ENCODE results near the gene CBX6. TPM values are rescaled to one million over a fixed set of nuclear protein-coding genes. Genes with fewer than 3 reads are reported as not detected.

The CBX6 gene
- total RNA-seq, 1 experiment from 2014 or later: 31.4 TPM

DNA sequence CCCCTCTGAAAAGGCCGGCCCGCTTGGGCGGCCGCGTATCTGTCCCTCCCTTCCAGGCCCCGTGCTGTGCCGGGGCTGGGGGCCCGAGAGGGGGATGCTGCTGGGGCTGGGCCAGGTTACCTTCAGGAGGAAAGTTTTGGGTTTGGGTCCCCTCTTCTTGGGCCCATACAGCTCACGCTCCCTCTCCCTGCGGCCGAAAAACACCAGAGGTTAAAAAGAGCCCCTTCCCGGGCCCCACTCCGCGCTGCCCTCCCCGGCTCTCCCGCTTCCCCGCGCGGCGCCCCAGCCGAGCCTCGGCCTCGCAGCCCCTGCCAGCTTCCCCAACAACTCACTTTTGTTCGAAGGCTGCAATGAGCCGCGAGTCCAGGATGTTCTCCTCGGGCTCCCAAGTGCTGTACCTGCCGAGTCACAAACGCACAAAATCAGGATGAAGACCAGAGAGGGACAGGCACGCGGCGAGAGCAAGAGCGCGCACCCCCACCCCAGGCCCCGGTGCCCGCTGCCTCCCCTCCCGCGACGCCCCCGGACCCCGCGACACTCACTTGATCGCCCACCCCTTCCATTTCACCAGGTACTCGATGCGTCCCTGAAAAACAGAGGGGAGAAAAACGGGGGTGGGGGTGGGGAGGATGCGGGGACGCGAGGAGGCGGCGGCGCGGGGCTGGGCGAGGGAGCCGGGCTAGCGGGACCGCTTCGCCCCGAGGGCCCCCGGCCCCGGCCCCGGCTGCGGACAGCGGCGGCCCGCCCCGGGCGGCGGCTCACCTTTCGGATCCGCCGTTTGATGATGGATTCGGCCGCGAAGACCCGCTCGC is 450 bp downstream of the CBX6 start:
- no peak overlapping the region for H2BK5ac ChIP-seq (ENCODE audit: insufficient read length, low read length)
- H3K79me2 ChIP-seq (ENCODE audit: insufficient read depth, low read length): no peaks in the 10 kb centered on the region; the same call in 1 of the 2 replicates
- peaks cover 7% of the 10 kb centered on the region; the same call in 1 of the 2 replicates for H3K4me1 ChIP-seq (ENCODE audit: insufficient read depth, low read length)
- H3K4me2 ChIP-seq (ENCODE audit: insufficient read depth, insufficient read length, low read length): peak overlapping the region; percentile 51
- H3K27me3 ChIP-seq (ENCODE audit: insufficient read depth, low read length): no peaks in the 10 kb centered on the region
- H3T11ph ChIP-seq (ENCODE audit: low read length): no peak overlapping the region
- no peak for DNase-seq
- no peaks in the 10 kb centered on the region for H3K9me3 ChIP-seq (ENCODE audit: control insufficient read depth, low read depth, low read length)
- WGBS (ENCODE audit: extremely low coverage, insufficient read length, low lambda C conversion rate): no CpG with 5 or more reads among the region's 77 CpGs
- H3K23me2 ChIP-seq (ENCODE audit: insufficient read length, low read depth, low read length, poor library complexity, severe bottlenecking): peaks cover 15% of the 10 kb centered on the region
- no peak overlapping the region for H4K8ac ChIP-seq (replicated peaks; ENCODE audit: insufficient read length, low read depth, low read length)
- no peak overlapping the region for H4K5ac ChIP-seq (ENCODE audit: insufficient read length, low read depth, low read length)
- H3K4ac ChIP-seq (ENCODE audit: low read depth, low read length): no peak overlapping the region
- no peak overlapping the region for H2BK20ac ChIP-seq (ENCODE audit: low read depth, low read length, poor library complexity, severe bottlenecking)
- H3K27ac ChIP-seq (ENCODE audit: insufficient read length, low read depth, low read length): no peak overlapping the region
- no peak overlapping the region for H3K14ac ChIP-seq (ENCODE audit: insufficient read depth, low read length)
- no peaks in the 10 kb centered on the region; a peak in 1 of 5 replicates for H3K9me3 Mint-ChIP-seq
- TF ChIP-seq, protein P1, sequence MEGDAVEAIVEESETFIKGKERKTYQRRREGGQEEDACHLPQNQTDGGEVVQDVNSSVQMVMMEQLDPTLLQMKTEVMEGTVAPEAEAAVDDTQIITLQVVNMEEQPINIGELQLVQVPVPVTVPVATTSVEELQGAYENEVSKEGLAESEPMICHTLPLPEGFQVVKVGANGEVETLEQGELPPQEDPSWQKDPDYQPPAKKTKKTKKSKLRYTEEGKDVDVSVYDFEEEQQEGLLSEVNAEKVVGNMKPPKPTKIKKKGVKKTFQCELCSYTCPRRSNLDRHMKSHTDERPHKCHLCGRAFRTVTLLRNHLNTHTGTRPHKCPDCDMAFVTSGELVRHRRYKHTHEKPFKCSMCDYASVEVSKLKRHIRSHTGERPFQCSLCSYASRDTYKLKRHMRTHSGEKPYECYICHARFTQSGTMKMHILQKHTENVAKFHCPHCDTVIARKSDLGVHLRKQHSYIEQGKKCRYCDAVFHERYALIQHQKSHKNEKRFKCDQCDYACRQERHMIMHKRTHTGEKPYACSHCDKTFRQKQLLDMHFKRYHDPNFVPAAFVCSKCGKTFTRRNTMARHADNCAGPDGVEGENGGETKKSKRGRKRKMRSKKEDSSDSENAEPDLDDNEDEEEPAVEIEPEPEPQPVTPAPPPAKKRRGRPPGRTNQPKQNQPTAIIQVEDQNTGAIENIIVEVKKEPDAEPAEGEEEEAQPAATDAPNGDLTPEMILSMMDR (conservative IDR thresholded peaks at IDR 0.05): no peak
- no peak overlapping the region for H2BK15ac ChIP-seq (ENCODE audit: low read depth, low read length)
- peaks cover 18% of the 10 kb centered on the region for H3K27me3 Mint-ChIP-seq (ENCODE audit: low read depth)
- no peak overlapping the region for H3K18ac ChIP-seq (ENCODE audit: insufficient read length, low read depth, low read length)
- H3K36me3 Mint-ChIP-seq (ENCODE audit: insufficient read depth in 1 of 3, low read depth in 3 of 3): peaks cover 7 to 28% (median 23%) of the 10 kb centered on the region in 3 experiments
- no peaks in the 10 kb centered on the region for H4K20me1 ChIP-seq (ENCODE audit: control insufficient read depth, insufficient read depth, insufficient read length)
- peak overlapping the region; percentile 87 to 95 for H3K4me3 Mint-ChIP-seq
- H4K91ac ChIP-seq (ENCODE audit: insufficient read length, low read depth, low read length): no peak overlapping the region
- peak overlapping the region in 1 of 3 experiments; percentile 65; a peak in 1 of 7 replicates for H3K27ac Mint-ChIP-seq
- H2BK12ac ChIP-seq (ENCODE audit: insufficient read length, low read depth, low read length): no peak overlapping the region
- H2AFZ ChIP-seq (ENCODE audit: low read length): no peak overlapping the region
- peaks cover 42% of the 10 kb centered on the region in 2 experiments for H3K4me1 Mint-ChIP-seq
- H3K23ac ChIP-seq (ENCODE audit: insufficient read length, low read depth, low read length): no peak overlapping the region
- H2BK120ac ChIP-seq (ENCODE audit: low read depth, low read length, poor library complexity, severe bottlenecking): no peak overlapping the region
- H3K79me1 ChIP-seq (ENCODE audit: insufficient read depth, low read depth, low read length, poor library complexity, severe bottlenecking): peaks cover 5% of the 10 kb centered on the region
- H3K9ac ChIP-seq (ENCODE audit: extremely low read depth, insufficient read length, low read length): peak overlapping the region; percentile 57
- no peak overlapping the region for H2AK5ac ChIP-seq (ENCODE audit: insufficient read length, low read length)
- no peak overlapping the region for H3K56ac ChIP-seq (ENCODE audit: insufficient read length, low read depth, low read length)
